22Rv1 (cell line): Measurements from ENCODE around the gene COTL1.

ENCODE experiments used
- ZFX ChIP-seq: fragments of 450-650 bp; IDR thresholded peaks from 2 replicates; pipeline ENCODE4 v1.6.1; 2017; ENCODE audit warnings: antibody characterized with exemption, borderline replicate concordance
- TF ChIP-seq, protein P1 (sequence below): fragments of 450-650 bp; IDR thresholded peaks from 2 replicates; pipeline ENCODE4 v1.5.1; 2017; ENCODE audit warnings: mild to moderate bottlenecking

DNA sequence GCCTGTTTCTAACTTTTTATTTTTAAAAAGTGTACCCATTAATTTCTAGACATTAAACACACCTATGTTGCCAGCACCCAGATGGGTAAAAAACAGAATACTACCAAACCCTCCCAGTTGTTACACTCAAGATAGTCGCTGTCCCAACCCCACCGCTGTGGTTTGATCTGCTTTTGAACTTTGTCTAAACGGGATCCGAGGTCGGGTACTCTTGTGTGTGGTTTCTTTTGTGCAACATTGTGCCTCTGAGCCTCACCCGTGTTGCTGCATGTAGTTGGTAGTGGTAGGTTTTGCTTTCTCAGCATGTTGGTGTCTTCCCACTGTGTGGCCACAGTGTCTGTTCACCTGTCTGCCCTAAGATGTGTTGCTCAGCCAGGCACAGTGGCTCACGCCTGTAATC is 34.7 kb upstream of the COTL1 start:
- TF ChIP-seq, protein P1, sequence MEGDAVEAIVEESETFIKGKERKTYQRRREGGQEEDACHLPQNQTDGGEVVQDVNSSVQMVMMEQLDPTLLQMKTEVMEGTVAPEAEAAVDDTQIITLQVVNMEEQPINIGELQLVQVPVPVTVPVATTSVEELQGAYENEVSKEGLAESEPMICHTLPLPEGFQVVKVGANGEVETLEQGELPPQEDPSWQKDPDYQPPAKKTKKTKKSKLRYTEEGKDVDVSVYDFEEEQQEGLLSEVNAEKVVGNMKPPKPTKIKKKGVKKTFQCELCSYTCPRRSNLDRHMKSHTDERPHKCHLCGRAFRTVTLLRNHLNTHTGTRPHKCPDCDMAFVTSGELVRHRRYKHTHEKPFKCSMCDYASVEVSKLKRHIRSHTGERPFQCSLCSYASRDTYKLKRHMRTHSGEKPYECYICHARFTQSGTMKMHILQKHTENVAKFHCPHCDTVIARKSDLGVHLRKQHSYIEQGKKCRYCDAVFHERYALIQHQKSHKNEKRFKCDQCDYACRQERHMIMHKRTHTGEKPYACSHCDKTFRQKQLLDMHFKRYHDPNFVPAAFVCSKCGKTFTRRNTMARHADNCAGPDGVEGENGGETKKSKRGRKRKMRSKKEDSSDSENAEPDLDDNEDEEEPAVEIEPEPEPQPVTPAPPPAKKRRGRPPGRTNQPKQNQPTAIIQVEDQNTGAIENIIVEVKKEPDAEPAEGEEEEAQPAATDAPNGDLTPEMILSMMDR = no peak
- no peak for TF ChIP-seq ZFX
